HepG2 (cell line): ENCODE measurements around the gene GPR156. TPM values are rescaled to one million over a fixed set of nuclear protein-coding genes. Genes with fewer than 3 reads are reported as not detected.

ENCODE experiments used
- ATAC-seq: fragments of 200-7000 bp; cut with Tn5 transposase; 3 replicates; pipeline ENCODE4 v1.9.1; 2020; ENCODE audit warnings: mild to moderate bottlenecking, moderate library complexity
- BruUV-seq: library from RNA; stranded (reverse); fragments of 400-500 nt; replicated peaks from 2 replicates; lab custom pipeline; 2021; lab: Mats Ljungman, UMichigan
- CTCF ChIA-PET: fragments of 300-600 bp; formaldehyde crosslinking; extraction: SDS; loops from one replicate; lab custom pipeline; 2021; ENCODE audit warnings: low total read pairs, inconsistent platforms, low intra/inter-chr PET ratio; lab: Yijun Ruan, JAX
- POLR2A ChIA-PET: fragments of 350-600 bp; sonication (Branson Sonifier 250); formaldehyde crosslinking; loops from one replicate; lab custom pipeline; 2020; ENCODE audit warnings: antibody characterized with exemption, inconsistent platforms; lab: Yijun Ruan, JAX
- DNase-seq: peaks from one replicate; pipeline ENCODE4 v3.0.0-alpha.2; 2015; ENCODE audit warnings: low spot score
- FAIRE-seq: peaks from 3 replicates; lab custom pipeline; 2011; peaks lifted over from hg19 to GRCh38; lab: Jason Lieb, UNC
- H2AFZ ChIP-seq: one replicate; pipeline ENCODE4 v1.6.1; 2011; ENCODE audit warnings: low read length, inconsistent platforms
- H3K27ac ChIP-seq: fragments of 300-600 bp; 3 replicates; pipeline ENCODE4 v1.8.0; 2011; ENCODE audit warnings: mixed run types, mild to moderate bottlenecking, mixed read lengths, low read length, inconsistent platforms; ENCODE audit not compliant: insufficient read depth; ENCODE audit errors: extremely low read length
- H3K27me3 ChIP-seq, 2 experiments: fragments of 200-600 bp in 1 of 2; 2 replicates in 1 of 2; 3 replicates in 1 of 2; pipeline versions ENCODE4 v1.6.0 to v1.8.0; 2011; ENCODE audit warnings: low read length in 2 of 2, mild to moderate bottlenecking in 2 of 2, moderate library complexity in 2 of 2, inconsistent platforms in 1 of 2; ENCODE audit not compliant: insufficient read depth in 2 of 2, control insufficient read depth in 1 of 2
- H3K36me3 ChIP-seq, 2 experiments: fragments of 200-600 bp in 1 of 2; replicated peaks in 1 of 2; 2 replicates in 1 of 2; 3 replicates in 1 of 2; pipeline versions ENCODE4 v1.5.1 to v1.8.0; 2011; ENCODE audit warnings: low read length in 2 of 2, inconsistent platforms in 1 of 2; ENCODE audit not compliant: insufficient read depth in 2 of 2, control insufficient read depth in 1 of 2
- H3K4me1 ChIP-seq: 2 replicates; pipeline ENCODE4 v1.5.1; 2012; ENCODE audit warnings: low read length, inconsistent platforms; ENCODE audit not compliant: insufficient read depth
- H3K4me2 ChIP-seq: 2 replicates; pipeline ENCODE4 v1.6.0; 2011; ENCODE audit warnings: low read depth, low read length, inconsistent platforms
- H3K4me3 ChIP-seq, 3 experiments: fragments of 200-600 bp in 1 of 3; sonication (generic), shearing (Covaris generic) in 1 of 3; replicated peaks in 1 of 3; 2 replicates each; pipeline ENCODE4 v1.5.1; 2011 to 2016; ENCODE audit warnings: low read length in 3 of 3, inconsistent platforms in 2 of 3, low read depth in 2 of 3, mild to moderate bottlenecking in 2 of 3, control low read depth in 1 of 3, mixed read lengths in 1 of 3; ENCODE audit not compliant: insufficient read depth in 1 of 3
- H3K79me2 ChIP-seq: one replicate; pipeline ENCODE4 v1.6.1; 2011; ENCODE audit warnings: low read length, inconsistent platforms; ENCODE audit not compliant: insufficient read depth
- H3K9ac ChIP-seq: 2 replicates; pipeline ENCODE4 v1.6.0; 2011; ENCODE audit warnings: mild to moderate bottlenecking, low read depth, low read length, inconsistent platforms; ENCODE audit not compliant: insufficient read depth
- H3K9me3 ChIP-seq: 2 replicates; pipeline ENCODE4 v1.5.1; 2012; ENCODE audit warnings: mild to moderate bottlenecking, low read length
- H4K20me1 ChIP-seq: 2 replicates; pipeline ENCODE4 v1.6.0; 2011; ENCODE audit warnings: inconsistent platforms, mild to moderate bottlenecking, low read length, moderate library complexity; ENCODE audit not compliant: insufficient read depth
- CCDC6 ChIP-seq: sonication (generic); formaldehyde crosslinking; IDR thresholded peaks from 2 replicates; pipeline ENCODE4 v1.8.1; 2022; ENCODE audit warnings: mild to moderate bottlenecking, missing genetic modification reagents, moderate library complexity
- FOSL2 ChIP-seq: sonication (generic); formaldehyde crosslinking; IDR thresholded peaks from 2 replicates; pipeline ENCODE4 v1.4.0; 2020; ENCODE audit warnings: missing genetic modification reagents
- POLR2AphosphoS5 ChIP-seq: IDR thresholded peaks from 2 replicates; pipeline ENCODE4 v1.6.1; 2012; ENCODE audit warnings: low read depth, low read length
- SALL2 ChIP-seq: sonication (generic); formaldehyde crosslinking; IDR thresholded peaks from 2 replicates; pipeline ENCODE4 v1.8.1; 2023; ENCODE audit warnings: mild to moderate bottlenecking, missing genetic modification reagents, inconsistent platforms
- ZNF557 ChIP-seq: sonication (generic); formaldehyde crosslinking; IDR thresholded peaks from 2 replicates; pipeline ENCODE4 v1.4.0; 2020; ENCODE audit warnings: missing genetic modification reagents
- ZNF687 ChIP-seq: sonication (generic); formaldehyde crosslinking; IDR thresholded peaks from 2 replicates; pipeline ENCODE4 v1.5.1; 2020; ENCODE audit warnings: mild to moderate bottlenecking, missing genetic modification reagents, moderate library complexity
- ZNF713 ChIP-seq: sonication (generic); formaldehyde crosslinking; IDR thresholded peaks from 2 replicates; pipeline ENCODE4 v1.4.0; 2020; ENCODE audit warnings: mild to moderate bottlenecking, missing genetic modification reagents
- ZNF816 ChIP-seq: sonication (generic); formaldehyde crosslinking; IDR thresholded peaks from 2 replicates; pipeline ENCODE4 v1.8.0; 2022; ENCODE audit warnings: missing genetic modification reagents, mild to moderate bottlenecking, borderline replicate concordance
- WGBS: methylation state at CpG from one replicate; pipeline ENCODE4 v1.1.6; 2017; ENCODE audit warnings: low lambda C conversion rate; 5-methylcytosine and 5-hydroxymethylcytosine counted together
- in situ Hi-C: cut with HindIII; loops from 2 replicates; pipeline ENCODE4 v1.10.0; 2017; ENCODE audit warnings: low pct_unique_long_range_greater_than_20kb; ENCODE audit not compliant: extremely low pct_ligation_motif_present
- intact Hi-C: fragments of 100-400 bp; cut with micrococcal nuclease; formaldehyde crosslinking; loops from one replicate; pipeline ENCODE4 v1.10.0; 2022; ENCODE audit not compliant: unreplicated experiment
- polyA plus RNA-seq, 8 experiments: library from polyadenylated mRNA; depleted of rRNA in 3 of 8; stranded (reverse) in 7 of 8; unstranded in 1 of 8; fragments of >200 nt; fragmentation: Illumina TruSeq in 4 of 8; extraction: Trizol in 4 of 8; gene quantifications; 2 replicates each; pipeline versions ENCODE4 v1.2.1 to v1.2.3, GENCODE V29; 2011 to 2016; ENCODE audit warnings: low read depth in 4 of 8, missing spikeins in 1 of 8, mixed read lengths in 1 of 8; ENCODE audit not compliant: insufficient read depth in 1 of 8
- total RNA-seq, 5 experiments: library from RNA; depleted of rRNA; stranded (reverse); fragments of >200 nt; fragmentation: Illumina TruSeq; extraction: Trizol; gene quantifications; 2 replicates each; pipeline ENCODE4 v1.2.3, GENCODE V29; 2016; ENCODE audit warnings: low read depth in 1 of 5
- TF ChIP-seq, protein P1 (sequence below): sonication (generic); formaldehyde crosslinking; IDR thresholded peaks from 2 replicates; pipeline ENCODE4 v1.4.0; 2020; ENCODE audit warnings: missing genetic modification reagents

GPR156 gene
- total and polyA plus RNA-seq, 2 of the 13 experiments (the other 11 are each of a cell fraction or from before 2014, with no cell fraction given): not detected

DNA sequence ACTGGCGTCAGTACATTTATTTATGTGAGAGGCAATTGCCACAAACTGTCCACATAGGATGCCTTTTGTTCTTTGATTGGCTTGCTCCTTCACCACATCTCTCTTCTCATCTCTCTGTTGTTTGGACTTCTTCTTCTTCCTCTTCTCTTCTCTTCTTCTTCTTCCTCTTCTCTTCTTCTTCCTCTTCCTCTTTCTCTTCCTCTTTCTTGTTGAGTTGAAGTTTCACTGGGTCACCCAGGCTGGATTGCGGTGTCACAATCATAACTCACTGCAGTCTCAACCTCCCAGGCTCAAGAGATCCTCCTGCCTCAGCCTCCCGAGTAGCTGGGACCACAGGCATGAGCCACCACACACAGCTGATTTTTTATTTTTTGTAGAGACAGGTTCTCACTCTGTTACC is 123.1 kb downstream of the GPR156 start:
- H3K4me3 ChIP-seq: no peak overlapping the region
- H3K27ac ChIP-seq: no peak overlapping the region
- no TSS peak for BruUV-seq
- FAIRE-seq (no peak), DNase-seq (no peak), ATAC-seq (no peak)
- H3K9ac ChIP-seq: no peak overlapping the region
- H2AFZ ChIP-seq: no peak overlapping the region
- 89% methylated on average over 3 of the region's 3 CpGs for whole genome bisulfite sequencing
- no peaks in the 10 kb centered on the region for H4K20me1 ChIP-seq
- ChIA-PET CTCF (no interaction called here), POLR2A (interaction anchor here (2.1 kb wide), 1 partner anchor 66 kb away, joined by 5 read pairs; no protein-coding TSS in a partner anchor)
- H3K79me2 ChIP-seq: no peaks in the 10 kb centered on the region
- in situ Hi-C loops: no loop called here
- no peaks in the 10 kb centered on the region for H3K27me3 ChIP-seq
- no peaks in the 10 kb centered on the region for H3K9me3 ChIP-seq
- H3K4me2 ChIP-seq: no peak overlapping the region
- intact Hi-C loops: no loop called here
- H3K4me1 ChIP-seq: peaks cover 48% of the 10 kb centered on the region
- no peak for TF ChIP-seq CCDC6 (CRISPR knock-in tag)
- TF ChIP-seq ZNF713: no peak
- H3K36me3 ChIP-seq: no peaks in the 10 kb centered on the region

GRCh38 chr3:120160050-120160449 is 125.0 kb downstream of the GPR156 start:
- DNase-seq: no peak
- ChIA-PET POLR2A (interaction anchor here (0.9 to 1.7 kb wide), 2 partner anchors 13 to 65 kb away, joined by 3 to 15 read pairs; no protein-coding TSS in a partner anchor), CTCF (no interaction called here)
- Histone ChIP-seq H3K79me2 (no peaks in the 10 kb centered on the region), H4K20me1 (no peaks in the 10 kb centered on the region), H3K9ac (no peak overlapping the region), H3K4me1 (peaks cover 46% of the 10 kb centered on the region), H3K27ac (no peak overlapping the region), H3K4me3 (no peak overlapping the region), H3K4me2 (peak overlapping the region; percentile 8; the same call in 1 of the 2 replicates), H2AFZ (no peak overlapping the region), H3K27me3 (no peaks in the 10 kb centered on the region), H3K9me3 (peaks cover 10% of the 10 kb centered on the region), H3K36me3 (no peaks in the 10 kb centered on the region)
- peak; percentile 30 for FAIRE-seq
- in situ Hi-C loops (no loop called here), intact Hi-C loops (no loop called here)
- peak; percentile 52 for ATAC-seq
- WGBS: no CpG with 5 or more reads among the region's 1 CpG
- no TSS peak for BruUV-seq
- TF ChIP-seq FOSL2 (peak; percentile 31; the same call in 1 of the 2 replicates), POLR2AphosphoS5 (no peak), ZNF816 (CRISPR knock-in tag) (no peak), ZNF557 (CRISPR knock-in tag) (no peak), SALL2 (no peak), ZNF687 (no peak)
- TF ChIP-seq, protein P1, sequence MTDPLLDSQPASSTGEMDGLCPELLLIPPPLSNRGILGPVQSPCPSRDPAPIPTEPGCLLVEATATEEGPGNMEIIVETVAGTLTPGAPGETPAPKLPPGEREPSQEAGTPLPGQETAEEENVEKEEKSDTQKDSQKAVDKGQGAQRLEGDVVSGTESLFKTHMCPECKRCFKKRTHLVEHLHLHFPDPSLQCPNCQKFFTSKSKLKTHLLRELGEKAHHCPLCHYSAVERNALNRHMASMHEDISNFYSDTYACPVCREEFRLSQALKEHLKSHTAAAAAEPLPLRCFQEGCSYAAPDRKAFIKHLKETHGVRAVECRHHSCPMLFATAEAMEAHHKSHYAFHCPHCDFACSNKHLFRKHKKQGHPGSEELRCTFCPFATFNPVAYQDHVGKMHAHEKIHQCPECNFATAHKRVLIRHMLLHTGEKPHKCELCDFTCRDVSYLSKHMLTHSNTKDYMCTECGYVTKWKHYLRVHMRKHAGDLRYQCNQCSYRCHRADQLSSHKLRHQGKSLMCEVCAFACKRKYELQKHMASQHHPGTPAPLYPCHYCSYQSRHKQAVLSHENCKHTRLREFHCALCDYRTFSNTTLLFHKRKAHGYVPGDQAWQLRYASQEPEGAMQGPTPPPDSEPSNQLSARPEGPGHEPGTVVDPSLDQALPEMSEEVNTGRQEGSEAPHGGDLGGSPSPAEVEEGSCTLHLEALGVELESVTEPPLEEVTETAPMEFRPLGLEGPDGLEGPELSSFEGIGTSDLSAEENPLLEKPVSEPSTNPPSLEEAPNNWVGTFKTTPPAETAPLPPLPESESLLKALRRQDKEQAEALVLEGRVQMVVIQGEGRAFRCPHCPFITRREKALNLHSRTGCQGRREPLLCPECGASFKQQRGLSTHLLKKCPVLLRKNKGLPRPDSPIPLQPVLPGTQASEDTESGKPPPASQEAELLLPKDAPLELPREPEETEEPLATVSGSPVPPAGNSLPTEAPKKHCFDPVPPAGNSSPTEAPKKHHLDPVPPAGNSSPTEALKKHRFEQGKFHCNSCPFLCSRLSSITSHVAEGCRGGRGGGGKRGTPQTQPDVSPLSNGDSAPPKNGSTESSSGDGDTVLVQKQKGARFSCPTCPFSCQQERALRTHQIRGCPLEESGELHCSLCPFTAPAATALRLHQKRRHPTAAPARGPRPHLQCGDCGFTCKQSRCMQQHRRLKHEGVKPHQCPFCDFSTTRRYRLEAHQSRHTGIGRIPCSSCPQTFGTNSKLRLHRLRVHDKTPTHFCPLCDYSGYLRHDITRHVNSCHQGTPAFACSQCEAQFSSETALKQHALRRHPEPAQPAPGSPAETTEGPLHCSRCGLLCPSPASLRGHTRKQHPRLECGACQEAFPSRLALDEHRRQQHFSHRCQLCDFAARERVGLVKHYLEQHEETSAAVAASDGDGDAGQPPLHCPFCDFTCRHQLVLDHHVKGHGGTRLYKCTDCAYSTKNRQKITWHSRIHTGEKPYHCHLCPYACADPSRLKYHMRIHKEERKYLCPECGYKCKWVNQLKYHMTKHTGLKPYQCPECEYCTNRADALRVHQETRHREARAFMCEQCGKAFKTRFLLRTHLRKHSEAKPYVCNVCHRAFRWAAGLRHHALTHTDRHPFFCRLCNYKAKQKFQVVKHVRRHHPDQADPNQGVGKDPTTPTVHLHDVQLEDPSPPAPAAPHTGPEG (CRISPR knock-in tag): no peak
